Thoracic aorta (tissue), 2 donors: ENCODE results near the gene TBC1D5. TPM values are rescaled to one million over a fixed set of nuclear protein-coding genes. Genes with fewer than 3 reads are reported as not detected.

ENCODE experiments used
- ATAC-seq: fragments of 150-250 bp; one replicate; pipeline ENCODE4 v1.8.0; 2017; ENCODE audit warnings: low read depth; ENCODE audit not compliant: insufficient number of reproducible peaks, low FRiP score
- DNase-seq: peaks from one replicate; pipeline ENCODE4 v3.0.0-alpha.2; 2020; ENCODE audit warnings: low spot score
- H3K27ac ChIP-seq, 2 donors: fragments of 200-600 bp; sonication (generic); 1 replicate in 1 of 2; 2 replicates in 1 of 2; pipeline ENCODE4 v1.5.1; 2016; ENCODE audit warnings: mild to moderate bottlenecking in 2 of 2, moderate library complexity in 2 of 2
- H3K27me3 ChIP-seq: fragments of 200-600 bp; sonication (generic); replicated peaks from 2 replicates; pipeline ENCODE4 v1.6.0; 2016; ENCODE audit warnings: mild to moderate bottlenecking; ENCODE audit not compliant: insufficient read depth
- H3K36me3 ChIP-seq: fragments of 200-600 bp; sonication (generic); one replicate; pipeline ENCODE4 v1.5.1; 2016
- H3K4me1 ChIP-seq, 2 donors: fragments of 200-600 bp; sonication (generic); 1 replicate in 1 of 2; 2 replicates in 1 of 2; pipeline versions ENCODE4 v1.5.1 to v1.6.0; 2016; ENCODE audit warnings: low read depth in 2 of 2, mild to moderate bottlenecking in 1 of 2; ENCODE audit not compliant: control insufficient read depth in 1 of 2
- H3K4me3 ChIP-seq: fragments of 200-600 bp; sonication (generic); 2 replicates; pipeline ENCODE4 v1.5.1; 2016; ENCODE audit warnings: mild to moderate bottlenecking
- H3K9me3 ChIP-seq: fragments of 200-600 bp; sonication (generic); 2 replicates; pipeline ENCODE4 v1.5.1; 2016
- CTCF ChIP-seq: fragments of 200-600 bp; sonication (generic); IDR thresholded peaks from one replicate; pipeline ENCODE4 v1.5.1; 2019; ENCODE audit warnings: antibody characterized with exemption
- total RNA-seq, 2 donors: library from RNA; depleted of rRNA; stranded (reverse); fragments of >200 nt; gene quantifications; one replicate each; pipeline versions ENCODE4 v1.1.0 to v1.2.3, GENCODE V29; 2016

TBC1D5 gene
- total RNA-seq, 2 donors from 2014 or later, result 80.6 to 103 TPM

GRCh38 chr3:17110660-17111396 lies 631.6 kb downstream of the TBC1D5 start:
- Histone ChIP-seq H3K27me3 (no peaks in the 10 kb centered on the region), H3K36me3 (no peaks in the 10 kb centered on the region), H3K4me3 (no peak overlapping the region), H3K9me3 (no peaks in the 10 kb centered on the region), H3K27ac (no peak overlapping the region), H3K4me1 (no peaks in the 10 kb centered on the region)
- no peak for TF ChIP-seq CTCF
- no peak for ATAC-seq
- no peak for DNase-seq
